Rectal smooth muscle tissue (tissue), 1 donor: Measurements from ENCODE around the gene BAG5.

Source experiments
- H3K27ac ChIP-seq: one replicate; pipeline ENCODE4 v1.7.0; 2013; ENCODE audit warnings: low read depth, low read length, inconsistent platforms
- H3K27me3 ChIP-seq: one replicate; pipeline ENCODE4 v1.7.0; 2013; ENCODE audit warnings: low read length; ENCODE audit not compliant: control insufficient read depth, insufficient read depth
- H3K36me3 ChIP-seq: one replicate; pipeline ENCODE4 v1.7.0; 2013; ENCODE audit warnings: low read length; ENCODE audit not compliant: control insufficient read depth, insufficient read depth
- H3K4me1 ChIP-seq: one replicate; pipeline ENCODE4 v1.7.0; 2013; ENCODE audit warnings: low read length; ENCODE audit not compliant: control insufficient read depth, insufficient read depth
- H3K4me3 ChIP-seq: one replicate; pipeline ENCODE4 v1.7.0; 2013; ENCODE audit warnings: low read length
- H3K9ac ChIP-seq: one replicate; pipeline ENCODE4 v1.7.0; 2013; ENCODE audit warnings: low read length

Gene BAG5

GRCh38 chr14:103542605-103543088 lies 19.8 kb downstream of the BAG5 start:
- Histone ChIP-seq H3K4me3 (no peak overlapping the region), H3K27me3 (no peaks in the 10 kb centered on the region), H3K9ac (no peak overlapping the region), H3K4me1 (peaks cover 70% of the 10 kb centered on the region), H3K36me3 (no peaks in the 10 kb centered on the region), H3K27ac (peak overlapping the region; percentile 85)

- H3K4me1 ChIP-seq, result peaks cover 70% of the 10 kb centered on the region
- H3K27ac ChIP-seq, result peak overlapping the region; percentile 85
Measured at GRCh38 chr14:103541709-103542604, 20.5 kb downstream of the BAG5 start.

GRCh38 chr14:103540821-103541708 lies 21.4 kb downstream of the BAG5 start:
- H3K27ac ChIP-seq, result peak overlapping the region; percentile 85
- H3K4me3 ChIP-seq, result peak overlapping the region; percentile 17
- H3K4me1 ChIP-seq, result peaks cover 67% of the 10 kb centered on the region
- H3K27me3 ChIP-seq, result no peaks in the 10 kb centered on the region
- H3K9ac ChIP-seq, result no peak overlapping the region
- H3K36me3 ChIP-seq, result no peaks in the 10 kb centered on the region

More at GRCh38 chr14:103541709-103542604, 20.5 kb downstream of the BAG5 start:
- Histone ChIP-seq H3K36me3 (no peaks in the 10 kb centered on the region), H3K9ac (no peak overlapping the region), H3K27me3 (no peaks in the 10 kb centered on the region), H3K4me3 (no peak overlapping the region)

- H3K9ac ChIP-seq, result no peak overlapping the region
- peaks cover 75% of the 10 kb centered on the region for H3K4me1 ChIP-seq
- no peaks in the 10 kb centered on the region for H3K27me3 ChIP-seq
- peak overlapping the region; percentile 90 for H3K27ac ChIP-seq
- H3K4me3 ChIP-seq, result no peak overlapping the region
- no peaks in the 10 kb centered on the region for H3K36me3 ChIP-seq
Measured at GRCh38 chr14:103539056-103539825, 23.2 kb downstream of the BAG5 start.

- peak overlapping the region; percentile 90 for H3K27ac ChIP-seq
- no peak overlapping the region for H3K4me3 ChIP-seq
- H3K9ac ChIP-seq, result no peak overlapping the region
- peaks cover 76% of the 10 kb centered on the region for H3K4me1 ChIP-seq
- no peaks in the 10 kb centered on the region for H3K27me3 ChIP-seq
- peaks cover 3% of the 10 kb centered on the region for H3K36me3 ChIP-seq
Measured at GRCh38 chr14:103538291-103539055, 24.0 kb downstream of the BAG5 start.

- Histone ChIP-seq H3K27ac (peak overlapping the region; percentile 98), H3K36me3 (peaks cover 3% of the 10 kb centered on the region), H3K4me3 (no peak overlapping the region), H3K9ac (no peak overlapping the region), H3K27me3 (no peaks in the 10 kb centered on the region), H3K4me1 (peaks cover 73% of the 10 kb centered on the region)
Measured at GRCh38 chr14:103537175-103537990, 25.1 kb downstream of the BAG5 start.

- Histone ChIP-seq H3K9ac (no peak overlapping the region), H3K4me3 (no peak overlapping the region), H3K36me3 (peaks cover 3% of the 10 kb centered on the region), H3K27ac (peak overlapping the region; percentile 98), H3K4me1 (peaks cover 70% of the 10 kb centered on the region), H3K27me3 (no peaks in the 10 kb centered on the region)
Measured at GRCh38 chr14:103536693-103537092, 25.8 kb downstream of the BAG5 start.

GRCh38 chr14:103535891-103536565 lies 26.4 kb downstream of the BAG5 start:
- peak overlapping the region; percentile 98 for H3K27ac ChIP-seq
- H3K9ac ChIP-seq, result no peak overlapping the region

GRCh38 chr14:103535081-103535890 lies 27.2 kb downstream of the BAG5 start:
- Histone ChIP-seq H3K4me1 (peaks cover 56% of the 10 kb centered on the region), H3K36me3 (peaks cover 3% of the 10 kb centered on the region), H3K27me3 (no peaks in the 10 kb centered on the region), H3K9ac (peak overlapping the region; percentile 14), H3K27ac (peak overlapping the region; percentile 98), H3K4me3 (peak overlapping the region; percentile 2)

More at GRCh38 chr14:103535891-103536565, 26.4 kb downstream of the BAG5 start:
- peak overlapping the region; percentile 2 for H3K4me3 ChIP-seq
- peaks cover 63% of the 10 kb centered on the region for H3K4me1 ChIP-seq
- H3K36me3 ChIP-seq, result peaks cover 3% of the 10 kb centered on the region
- no peaks in the 10 kb centered on the region for H3K27me3 ChIP-seq

- Histone ChIP-seq H3K36me3 (peaks cover 3% of the 10 kb centered on the region), H3K9ac (no peak overlapping the region), H3K27ac (peak overlapping the region; percentile 98), H3K4me1 (peaks cover 59% of the 10 kb centered on the region), H3K27me3 (no peaks in the 10 kb centered on the region), H3K4me3 (no peak overlapping the region)
Measured at GRCh38 chr14:103534576-103535061, 27.8 kb downstream of the BAG5 start.
